ENCODE data around the gene FAF1. TPM values are rescaled to one million over a fixed set of nuclear protein-coding genes. Genes with fewer than 3 reads are reported as not detected.
"Not testable (repeated sequence)": the region's sequence is repeated elsewhere in the genome, so short reads cannot be mapped to it uniquely, and the experiment has no call there.

The FAF1 gene
- total RNA-seq, 2 experiments from 2014 or later: 64.5 to 73.1 TPM

GRCh38 chr1:50913954-50914353 lies 46.1 kb downstream of the FAF1 start:
- DNase-seq: no peak
- H3K9me3 Mint-ChIP-seq (ENCODE audit: low read depth): no peaks in the 10 kb centered on the region
- intact Hi-C loops (cut with DNase I, micrococcal nuclease): no loop called here
- H3K27me3 Mint-ChIP-seq: no peaks in the 10 kb centered on the region
- H3K4me1 Mint-ChIP-seq: peaks cover 19% of the 10 kb centered on the region
- peaks cover 3% of the 10 kb centered on the region for H3K36me3 Mint-ChIP-seq (ENCODE audit: low read depth)
- ChIA-PET POLR2A (no interaction called here), CTCF (interaction anchor here (0.6 kb wide), 1 partner anchor 1789 kb away, joined by 3 read pairs; no protein-coding TSS in a partner anchor)
- no peak for ATAC-seq
- no peak overlapping the region for H3K27ac Mint-ChIP-seq
- H3K4me3 Mint-ChIP-seq: no peak overlapping the region

- H3K27ac Mint-ChIP-seq; H3K27me3 Mint-ChIP-seq; H3K36me3 Mint-ChIP-seq (ENCODE audit: low read depth); H3K9me3 Mint-ChIP-seq (ENCODE audit: low read depth); H3K4me3 Mint-ChIP-seq; ATAC-seq; intact Hi-C loops (cut with DNase I, micrococcal nuclease); POLR2A ChIA-PET; H3K4me1 Mint-ChIP-seq; DNase-seq: not testable (repeated sequence)
- CTCF ChIA-PET: interaction anchor here (0.6 kb wide), 1 partner anchor 9 kb away, joined by 3 read pairs; no protein-coding TSS in a partner anchor
Measured at GRCh38 chr1:50910356-50910755, 49.7 kb downstream of the FAF1 start.

- intact Hi-C loops (cut with DNase I, micrococcal nuclease): loop anchor here in 1 of 2 experiments (10.0 kb wide), 1 partner anchor 733 kb away; no protein-coding TSS in a partner anchor
- H3K36me3 Mint-ChIP-seq (ENCODE audit: low read depth); ATAC-seq; CTCF ChIA-PET; H3K27me3 Mint-ChIP-seq; DNase-seq; H3K4me3 Mint-ChIP-seq; H3K9me3 Mint-ChIP-seq (ENCODE audit: low read depth); H3K27ac Mint-ChIP-seq; H3K4me1 Mint-ChIP-seq; POLR2A ChIA-PET: not testable (repeated sequence)
Measured at GRCh38 chr1:50907610-50908009, 52.5 kb downstream of the FAF1 start.

DNA sequence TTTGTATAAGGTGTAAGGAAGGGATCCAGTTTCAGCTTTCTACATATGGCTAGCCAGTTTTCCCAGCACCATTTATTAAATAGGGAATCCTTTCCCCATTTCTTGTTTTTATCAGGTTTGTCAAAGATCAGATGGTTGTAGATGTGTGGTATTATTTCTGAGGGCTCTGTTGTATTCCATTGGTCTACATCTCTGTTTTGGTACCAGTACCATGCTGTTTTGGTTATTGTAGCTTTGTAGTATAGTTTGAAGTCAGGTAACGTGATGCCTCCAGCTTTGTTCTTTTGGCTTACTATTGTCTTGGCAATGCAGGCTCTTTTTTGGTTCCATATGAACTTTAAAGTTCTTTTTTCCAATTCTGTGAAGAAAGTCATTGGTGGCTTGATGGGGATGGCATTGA lies 54.0 kb downstream of the FAF1 start:
- H3K4me1 Mint-ChIP-seq; ATAC-seq; H3K4me3 Mint-ChIP-seq; POLR2A ChIA-PET; H3K27ac Mint-ChIP-seq; H3K9me3 Mint-ChIP-seq (ENCODE audit: low read depth); H3K27me3 Mint-ChIP-seq; CTCF ChIA-PET; H3K36me3 Mint-ChIP-seq (ENCODE audit: low read depth); DNase-seq: not testable (repeated sequence)
- intact Hi-C loops (cut with DNase I, micrococcal nuclease): loop anchor here in 1 of 2 experiments (10.0 kb wide), 1 partner anchor 731 kb away; no protein-coding TSS in a partner anchor

DNA sequence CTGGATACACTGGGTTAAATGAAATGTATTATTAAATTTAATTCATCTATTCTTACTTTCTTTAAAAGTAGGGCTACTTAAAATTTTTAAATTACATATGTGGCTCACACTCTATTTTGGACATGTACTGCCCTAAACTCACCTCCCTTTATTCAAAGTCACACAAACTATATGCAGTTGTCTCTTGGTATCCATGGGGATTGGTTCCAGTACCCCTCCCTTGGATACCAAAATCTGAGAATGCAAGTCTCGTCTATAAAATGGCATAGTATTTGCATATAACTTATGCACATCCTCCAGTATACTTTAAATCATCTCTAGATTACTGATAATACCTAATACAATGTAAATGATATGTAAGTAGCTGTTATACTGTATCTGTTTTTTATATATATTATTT lies 57.6 kb downstream of the FAF1 start:
- DNase-seq: no peak
- no peak for ATAC-seq
- intact Hi-C loops (cut with DNase I, micrococcal nuclease): loop anchor here in 1 of 2 experiments (10.0 kb wide), 1 partner anchor 728 kb away; no protein-coding TSS in a partner anchor
- POLR2A ChIA-PET: no interaction called here
- CTCF ChIA-PET: no interaction called here
- Mint-ChIP-seq H3K36me3 (ENCODE audit: low read depth) (no peaks in the 10 kb centered on the region), H3K9me3 (ENCODE audit: low read depth) (peaks cover 6% of the 10 kb centered on the region), H3K4me3 (no peak overlapping the region), H3K27me3 (no peaks in the 10 kb centered on the region), H3K27ac (no peak overlapping the region), H3K4me1 (peaks cover 7% of the 10 kb centered on the region)

GRCh38 chr1:50901872-50902271 lies 58.2 kb downstream of the FAF1 start:
- Mint-ChIP-seq H3K27me3 (no peaks in the 10 kb centered on the region), H3K36me3 (ENCODE audit: low read depth) (no peaks in the 10 kb centered on the region), H3K4me3 (no peak overlapping the region), H3K9me3 (ENCODE audit: low read depth) (peaks cover 6% of the 10 kb centered on the region), H3K4me1 (peaks cover 7% of the 10 kb centered on the region), H3K27ac (no peak overlapping the region)
- ATAC-seq (no peak), DNase-seq (no peak)
- POLR2A ChIA-PET: no interaction called here
- intact Hi-C loops (cut with DNase I, micrococcal nuclease): loop anchor here in 1 of 2 experiments (10.0 kb wide), 1 partner anchor 727 kb away; no protein-coding TSS in a partner anchor
- CTCF ChIA-PET: interaction anchor here (0.7 kb wide), 1 partner anchor 9 kb away, joined by 3 read pairs; no protein-coding TSS in a partner anchor

DNA sequence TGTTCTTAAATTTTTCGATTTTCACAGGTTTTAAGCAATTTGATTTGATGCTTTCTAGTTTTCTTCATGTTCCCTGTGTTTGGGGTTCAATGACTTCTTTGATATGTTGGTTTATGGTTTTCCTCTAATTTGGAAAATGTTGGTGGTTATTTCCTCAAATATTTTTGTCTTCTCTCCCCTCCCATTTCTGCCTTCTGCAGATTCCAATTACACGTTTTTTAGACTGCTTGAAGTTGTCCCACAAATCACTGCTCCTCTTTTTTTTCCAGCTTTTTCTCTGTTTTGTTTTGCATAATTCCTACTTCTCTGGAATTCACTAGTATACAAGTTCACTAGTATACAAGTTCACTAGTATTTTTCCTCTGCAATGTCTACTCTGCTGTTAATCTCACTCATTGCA lies 61.3 kb downstream of the FAF1 start:
- Mint-ChIP-seq H3K4me1 (peaks cover 18% of the 10 kb centered on the region), H3K27ac (no peak overlapping the region), H3K4me3 (no peak overlapping the region), H3K36me3 (ENCODE audit: low read depth) (peaks cover 11% of the 10 kb centered on the region), H3K27me3 (no peaks in the 10 kb centered on the region), H3K9me3 (ENCODE audit: low read depth) (peaks cover 4% of the 10 kb centered on the region)
- intact Hi-C loops (cut with DNase I, micrococcal nuclease): no loop called here
- CTCF ChIA-PET: no interaction called here
- POLR2A ChIA-PET: no interaction called here
- ATAC-seq (no peak), DNase-seq (no peak)

DNA sequence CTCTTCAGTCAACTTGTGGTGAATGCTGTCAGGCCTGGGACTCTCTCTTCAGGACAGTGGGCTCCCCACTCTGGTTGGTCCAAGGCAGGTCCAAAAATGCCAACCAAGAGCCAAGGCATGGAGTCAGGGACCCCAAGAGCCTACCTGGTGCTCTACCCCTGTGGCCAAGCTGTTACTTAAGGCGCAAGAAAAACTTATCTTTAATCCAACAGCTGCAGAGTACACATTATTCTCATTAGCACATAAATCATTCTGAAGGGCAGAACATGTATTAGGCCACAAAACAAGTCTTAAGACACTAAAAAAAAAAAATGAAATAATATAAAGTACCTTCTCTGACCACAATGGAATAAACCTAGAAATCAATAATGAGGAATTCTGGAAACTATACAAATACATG lies 65.7 kb downstream of the FAF1 start:
- ChIA-PET CTCF (no interaction called here), POLR2A (no interaction called here)
- Mint-ChIP-seq H3K36me3 (ENCODE audit: low read depth) (peaks cover 25% of the 10 kb centered on the region), H3K4me1 (peaks cover 18% of the 10 kb centered on the region), H3K27ac (no peak overlapping the region), H3K9me3 (ENCODE audit: low read depth) (peaks cover 7% of the 10 kb centered on the region), H3K27me3 (no peaks in the 10 kb centered on the region), H3K4me3 (no peak overlapping the region)
- DNase-seq (no peak), ATAC-seq (no peak)
- intact Hi-C loops (cut with DNase I, micrococcal nuclease): no loop called here

- ATAC-seq (no peak), DNase-seq (no peak)
- peaks cover 25% of the 10 kb centered on the region for H3K36me3 Mint-ChIP-seq (ENCODE audit: low read depth)
- no peaks in the 10 kb centered on the region for H3K27me3 Mint-ChIP-seq
- H3K4me3 Mint-ChIP-seq: no peak overlapping the region
- CTCF ChIA-PET: interaction anchor here (0.6 kb wide), 1 partner anchor 205 kb away, joined by 3 read pairs; no protein-coding TSS in a partner anchor
- H3K4me1 Mint-ChIP-seq: peaks cover 15% of the 10 kb centered on the region
- no peak overlapping the region for H3K27ac Mint-ChIP-seq
- POLR2A ChIA-PET: no interaction called here
- intact Hi-C loops (cut with DNase I, micrococcal nuclease): no loop called here
- H3K9me3 Mint-ChIP-seq (ENCODE audit: low read depth): peaks cover 5% of the 10 kb centered on the region
Measured at GRCh38 chr1:50893466-50893865, 66.6 kb downstream of the FAF1 start.

DNA sequence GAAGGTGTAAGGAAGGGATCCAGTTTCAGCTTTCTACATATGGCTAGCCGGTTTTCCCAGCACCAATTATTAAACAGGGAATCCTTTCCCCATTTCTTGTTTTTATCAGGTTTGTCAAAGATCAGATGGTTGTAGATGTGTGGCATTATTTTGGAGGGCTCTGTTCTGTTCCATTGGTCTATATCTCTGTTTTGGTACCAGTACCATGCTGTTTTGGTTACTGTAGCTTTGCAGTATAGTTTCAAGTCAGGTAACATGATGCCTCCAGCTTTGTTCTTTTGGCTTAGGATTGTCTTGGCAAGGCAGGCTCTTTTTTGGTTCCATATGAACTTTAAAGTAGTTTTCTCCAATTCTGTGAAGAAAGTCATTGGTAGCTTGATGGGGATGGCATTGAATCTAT lies 72.5 kb downstream of the FAF1 start:
- peaks cover 13% of the 10 kb centered on the region for H3K9me3 Mint-ChIP-seq (ENCODE audit: low read depth)
- H3K4me1 Mint-ChIP-seq; H3K27me3 Mint-ChIP-seq; H3K36me3 Mint-ChIP-seq (ENCODE audit: low read depth); CTCF ChIA-PET; H3K4me3 Mint-ChIP-seq; POLR2A ChIA-PET; DNase-seq; H3K27ac Mint-ChIP-seq; ATAC-seq; intact Hi-C loops (cut with DNase I, micrococcal nuclease): not testable (repeated sequence)

GRCh38 chr1:50880373-50880772 lies 79.7 kb downstream of the FAF1 start:
- DNase-seq: no peak
- H3K36me3 Mint-ChIP-seq (ENCODE audit: low read depth): no peaks in the 10 kb centered on the region
- no peak for ATAC-seq
- H3K4me3 Mint-ChIP-seq: no peak overlapping the region
- H3K27me3 Mint-ChIP-seq: no peaks in the 10 kb centered on the region
- no peak overlapping the region for H3K27ac Mint-ChIP-seq
- intact Hi-C loops (cut with DNase I, micrococcal nuclease): no loop called here
- POLR2A ChIA-PET: no interaction called here
- H3K9me3 Mint-ChIP-seq (ENCODE audit: low read depth): peaks cover 3% of the 10 kb centered on the region
- peaks cover 4% of the 10 kb centered on the region for H3K4me1 Mint-ChIP-seq
- CTCF ChIA-PET: interaction anchor here (1.2 to 1.3 kb wide), 2 partner anchors 50 to 78 kb away, joined by 3 to 4 read pairs; no protein-coding TSS in a partner anchor

- H3K4me3 Mint-ChIP-seq: no peak overlapping the region
- no peaks in the 10 kb centered on the region for H3K9me3 Mint-ChIP-seq (ENCODE audit: low read depth)
- H3K27me3 Mint-ChIP-seq: no peaks in the 10 kb centered on the region
- CTCF ChIA-PET: interaction anchor here (0.8 kb wide), 1 partner anchor 100 kb away, joined by 3 read pairs; no protein-coding TSS in a partner anchor
- intact Hi-C loops (cut with DNase I, micrococcal nuclease): loop anchor here (10.0 kb wide), 2 partner anchors 96 to 416 kb away; partner anchors contain the start of gene CDKN2C (in 1 of the 2)
- H3K4me1 Mint-ChIP-seq: peaks cover 4% of the 10 kb centered on the region
- no peaks in the 10 kb centered on the region for H3K36me3 Mint-ChIP-seq (ENCODE audit: low read depth)
- DNase-seq: no peak
- no peak overlapping the region for H3K27ac Mint-ChIP-seq
- POLR2A ChIA-PET: no interaction called here
- ATAC-seq: no peak
Measured at GRCh38 chr1:50879137-50879536, 80.9 kb downstream of the FAF1 start.
